Measurements from ENCODE around the gene COP1. TPM values are rescaled to one million over a fixed set of nuclear protein-coding genes. Genes with fewer than 3 reads are reported as not detected.
"Not testable (repeated sequence)": the region's sequence is repeated elsewhere in the genome, so short reads cannot be mapped to it uniquely, and the experiment has no call there.

COP1 gene
- total and polyA plus RNA-seq, 2 donors (not counting 3 experiments of a cell fraction or from before 2014, with no cell fraction given): 16.5 to 40.9 TPM

- H3K4me2 ChIP-seq (ENCODE audit: insufficient read depth, low read length): no peak overlapping the region
- H3K9me1 ChIP-seq (replicated peaks; ENCODE audit: control insufficient read depth, extremely low read depth, insufficient read depth, low read length): no peaks in the 10 kb centered on the region
- no peaks in the 10 kb centered on the region for H3K27me3 ChIP-seq (ENCODE audit: control insufficient read depth in 2 of 2, insufficient read depth in 2 of 2, low read length in 2 of 2)
- intact Hi-C loops (cut with micrococcal nuclease) (no loop called here), dilution Hi-C loops (cut with MboI; ENCODE audit: extremely low pct_ligation_motif_present, low sequenced_read_pairs) (no loop called here)
- no peak overlapping the region for H3K27ac ChIP-seq (ENCODE audit: insufficient read depth, low read depth, low read length)
- peaks cover 14% of the 10 kb centered on the region for H3K4me1 ChIP-seq (ENCODE audit: control insufficient read depth, extremely low read depth, insufficient read depth, low read length)
- FAIRE-seq (no peak), DNase-seq (ENCODE audit: low read depth, low spot score) (no peak)
- no peak overlapping the region for H3K4me3 ChIP-seq (replicated peaks in 1 of 3; ENCODE audit: insufficient read depth in 1 of 3, low read depth in 1 of 3, low read length in 3 of 3)
- no peak overlapping the region for H3K9ac ChIP-seq (replicated peaks; ENCODE audit: extremely low read depth, insufficient read depth, low read length)
- H3K9me3 ChIP-seq (replicated peaks; ENCODE audit: control insufficient read depth, insufficient read depth, low read length): no peaks in the 10 kb centered on the region
- H3K36me3 ChIP-seq (ENCODE audit: control insufficient read depth in 2 of 2, extremely low read depth in 1 of 2, insufficient read depth in 2 of 2, low read length in 2 of 2): peaks cover 2% of the 10 kb centered on the region in 2 experiments
- peaks cover 3% of the 10 kb centered on the region for H3K79me2 ChIP-seq (ENCODE audit: control insufficient read depth, insufficient read depth, low read length)
- TF ChIP-seq MAX (IDR thresholded peaks at IDR 0.05; ENCODE audit: insufficient read depth, insufficient read length) (no peak), EZH2 (IDR thresholded peaks at IDR 0.05; ENCODE audit: borderline replicate concordance, low read depth, low read length, severe bottlenecking) (no peak)
- POLR2A ChIA-PET: no interaction called here
- no peaks in the 10 kb centered on the region for H4K20me1 ChIP-seq (replicated peaks; ENCODE audit: control insufficient read depth, extremely low read depth, insufficient read depth, low read length)
- no peak overlapping the region for H2AFZ ChIP-seq (ENCODE audit: low read depth, low read length)
- no TSS peak for BruUV-seq (replicated peaks)
- CTCF ChIA-PET: interaction anchor here (1.6 kb wide), 1 partner anchor 17 kb away, joined by 4 read pairs; no protein-coding TSS in a partner anchor
These were observed 177.9 kb downstream of the COP1 start for GRCh38 chr1:176029155-176029554.

- dilution Hi-C loops (cut with MboI; ENCODE audit: extremely low pct_ligation_motif_present, low sequenced_read_pairs): not testable (repeated sequence)
These were observed 179.2 kb downstream of the COP1 start for GRCh38 chr1:176027934-176028333.

More at GRCh38 chr1:176027934-176028333, 179.2 kb downstream of the COP1 start:
- CTCF ChIA-PET: interaction anchor here (1.6 kb wide), 1 partner anchor 16 kb away, joined by 4 read pairs; no protein-coding TSS in a partner anchor
- H3K9ac ChIP-seq (replicated peaks; ENCODE audit: extremely low read depth, insufficient read depth, low read length); H3K27me3 ChIP-seq (ENCODE audit: control insufficient read depth in 2 of 2, insufficient read depth in 2 of 2, low read length in 2 of 2); FAIRE-seq; H2AFZ ChIP-seq (ENCODE audit: low read depth, low read length); intact Hi-C loops (cut with micrococcal nuclease); BruUV-seq (replicated peaks); H3K9me1 ChIP-seq (replicated peaks; ENCODE audit: control insufficient read depth, extremely low read depth, insufficient read depth, low read length); H3K36me3 ChIP-seq (ENCODE audit: control insufficient read depth in 2 of 2, extremely low read depth in 1 of 2, insufficient read depth in 2 of 2, low read length in 2 of 2); H4K20me1 ChIP-seq (replicated peaks; ENCODE audit: control insufficient read depth, extremely low read depth, insufficient read depth, low read length); H3K9me3 ChIP-seq (replicated peaks; ENCODE audit: control insufficient read depth, insufficient read depth, low read length); H3K4me1 ChIP-seq (ENCODE audit: control insufficient read depth, extremely low read depth, insufficient read depth, low read length); H3K79me2 ChIP-seq (ENCODE audit: control insufficient read depth, insufficient read depth, low read length); H3K4me3 ChIP-seq (replicated peaks in 1 of 3; ENCODE audit: insufficient read depth in 1 of 3, low read depth in 1 of 3, low read length in 3 of 3); POLR2A ChIA-PET; DNase-seq (ENCODE audit: low read depth, low spot score); H3K27ac ChIP-seq (ENCODE audit: insufficient read depth, low read depth, low read length); H3K4me2 ChIP-seq (ENCODE audit: insufficient read depth, low read length): not testable (repeated sequence)

Data from endothelial cell of umbilical vein (primary cell).